GM18520 (cell line): Measurements from ENCODE around the gene NEK10.

ENCODE experiments used
- ATAC-seq: cut with Tn5 transposase; IDR thresholded peaks from one replicate; pipeline ENCODE4 v1.9.1; 2021; ENCODE audit not compliant: unreplicated experiment

Gene NEK10

DNA sequence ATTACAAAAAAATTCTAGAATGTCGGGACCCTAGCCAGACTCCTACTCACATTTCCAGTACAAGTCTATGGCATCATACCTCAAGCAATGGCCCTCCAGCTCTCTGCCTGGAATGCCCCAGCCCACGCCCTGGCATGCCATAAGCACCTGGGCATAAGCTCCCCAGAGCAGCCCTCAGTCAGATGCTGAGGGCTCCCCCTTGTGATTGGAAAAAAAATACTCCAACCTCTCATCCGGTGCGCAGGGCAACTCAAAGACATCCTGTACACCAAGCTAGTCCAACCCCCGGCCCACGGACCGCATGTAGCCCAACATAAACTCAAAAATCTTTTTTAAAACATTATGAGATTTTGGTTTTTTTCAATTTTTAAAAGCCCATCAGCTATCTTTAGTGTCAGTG is 115.4 kb downstream of the NEK10 start:
- ATAC-seq = no peak

DNA sequence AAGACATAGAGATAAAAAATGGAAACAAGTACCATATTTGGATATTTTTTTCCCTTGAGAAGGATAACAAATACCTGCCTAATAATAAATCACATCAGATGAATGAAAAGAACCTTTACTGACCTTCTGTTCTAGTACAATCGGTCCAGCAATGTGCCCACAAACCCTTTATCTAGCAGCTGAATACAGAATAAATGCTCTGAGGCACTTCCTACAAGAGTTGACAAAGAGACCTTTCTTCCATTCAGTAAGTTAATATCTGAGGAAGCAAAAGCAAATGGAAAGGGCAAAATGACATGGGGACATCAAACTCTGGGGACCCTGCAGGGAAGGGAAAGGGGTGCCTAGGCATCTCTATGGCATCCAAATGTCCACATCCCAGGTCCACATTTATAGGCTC is 115.8 kb downstream of the NEK10 start:
- no peak for ATAC-seq

GRCh38 chr3:27252646-27253045 is 116.5 kb downstream of the NEK10 start:
- ATAC-seq = no peak

DNA sequence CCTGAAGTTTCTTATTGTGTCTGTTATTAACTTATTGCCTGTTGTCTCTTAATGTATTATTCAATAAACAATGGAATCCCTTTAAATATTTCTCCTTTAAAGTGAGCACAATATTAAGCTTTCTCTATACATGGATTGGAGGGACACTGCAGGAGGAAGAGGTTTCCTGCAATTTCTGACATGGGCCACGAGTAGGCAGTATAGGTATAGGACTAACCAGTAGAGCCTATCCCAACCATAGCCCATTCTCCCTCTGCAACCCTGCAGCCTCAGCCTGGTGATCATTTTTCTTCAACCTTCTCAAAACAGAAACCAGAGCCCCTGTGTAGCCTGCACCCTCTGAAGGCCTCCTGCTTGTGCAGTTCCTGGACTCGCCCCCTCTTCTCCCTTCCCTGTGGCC is 124.8 kb downstream of the NEK10 start:
- ATAC-seq = no peak

- ATAC-seq = no peak
Observed at GRCh38 chr3:27239951-27240350, 129.2 kb downstream of the NEK10 start.

GRCh38 chr3:27228805-27229204 is 140.4 kb downstream of the NEK10 start:
- no peak for ATAC-seq

DNA sequence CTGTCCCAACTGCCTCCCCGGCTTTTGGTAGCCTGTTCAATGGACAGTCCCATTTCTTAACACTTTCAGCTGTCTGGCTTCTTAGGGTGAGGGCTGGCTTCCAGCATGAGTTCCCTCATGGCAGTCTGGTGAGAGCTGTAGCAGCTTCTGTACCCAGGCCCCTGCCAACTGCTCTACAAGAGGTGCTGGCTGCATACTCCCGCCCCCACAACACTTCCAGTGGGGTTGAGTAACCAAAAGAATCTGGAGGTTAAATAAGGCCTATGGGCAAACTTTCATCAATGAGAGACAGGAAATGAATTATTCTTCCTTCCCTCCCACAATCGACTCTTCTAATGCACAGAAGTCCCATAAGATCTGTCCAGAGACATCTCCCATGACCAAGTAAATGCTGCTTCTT is 145.0 kb downstream of the NEK10 start:
- ATAC-seq = no peak

GRCh38 chr3:27221264-27221932 is 147.8 kb downstream of the NEK10 start:
- no peak for ATAC-seq

DNA sequence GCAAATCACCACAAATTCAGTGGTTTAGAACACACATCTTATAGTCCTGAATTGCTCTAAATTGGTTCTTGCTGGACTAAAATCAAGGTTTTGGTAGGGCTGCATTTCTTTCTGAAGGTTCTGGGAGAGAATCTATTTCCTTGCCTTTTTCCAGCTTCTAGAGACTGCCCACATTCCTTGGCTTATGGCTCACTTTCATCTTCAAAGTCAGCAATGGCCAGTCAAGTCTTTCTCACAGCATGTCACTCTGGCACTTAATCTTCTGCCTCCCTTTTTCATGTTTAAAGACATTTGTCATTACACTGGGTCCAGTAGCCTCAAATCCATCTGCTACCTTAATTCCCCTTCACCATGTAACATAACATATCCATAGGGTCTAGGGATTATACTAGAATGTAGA is 149.0 kb downstream of the NEK10 start:
- ATAC-seq = no peak

DNA sequence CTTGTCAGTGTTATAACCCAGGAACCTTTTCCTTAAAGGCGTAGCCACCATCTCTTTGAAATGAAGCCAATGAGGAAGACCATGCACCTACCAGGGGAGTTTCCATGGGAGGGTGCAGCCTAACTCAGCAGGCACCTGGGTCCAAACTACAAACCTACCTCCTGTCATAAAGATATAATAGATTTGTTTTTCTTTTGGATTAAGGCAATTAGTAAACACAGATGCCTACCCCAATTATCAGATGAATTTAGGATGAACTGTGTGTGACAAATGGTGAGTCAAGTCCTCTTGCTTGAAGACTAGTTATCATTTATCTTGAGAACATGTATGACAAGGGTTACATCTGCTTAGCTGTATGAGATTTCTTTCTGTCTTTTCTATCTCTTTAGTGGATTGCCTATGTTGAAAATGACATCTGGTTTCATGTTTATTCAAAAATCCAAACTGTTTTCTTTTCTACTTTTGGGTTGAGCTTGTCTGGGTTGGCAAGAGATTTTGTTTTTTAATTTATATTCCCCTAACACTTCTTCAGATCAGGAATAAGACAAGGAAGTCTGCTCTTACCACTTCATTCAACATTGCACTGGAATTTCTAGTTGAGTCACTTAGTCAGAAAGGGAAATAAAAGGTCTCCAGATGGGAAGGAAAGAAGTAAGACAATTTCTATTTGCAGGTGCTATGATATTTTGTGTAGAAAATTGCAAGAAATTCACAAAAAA is 149.9 kb downstream of the NEK10 start:
- ATAC-seq = no peak

- ATAC-seq = no peak
Observed at GRCh38 chr3:27216955-27217552, 152.1 kb downstream of the NEK10 start.

DNA sequence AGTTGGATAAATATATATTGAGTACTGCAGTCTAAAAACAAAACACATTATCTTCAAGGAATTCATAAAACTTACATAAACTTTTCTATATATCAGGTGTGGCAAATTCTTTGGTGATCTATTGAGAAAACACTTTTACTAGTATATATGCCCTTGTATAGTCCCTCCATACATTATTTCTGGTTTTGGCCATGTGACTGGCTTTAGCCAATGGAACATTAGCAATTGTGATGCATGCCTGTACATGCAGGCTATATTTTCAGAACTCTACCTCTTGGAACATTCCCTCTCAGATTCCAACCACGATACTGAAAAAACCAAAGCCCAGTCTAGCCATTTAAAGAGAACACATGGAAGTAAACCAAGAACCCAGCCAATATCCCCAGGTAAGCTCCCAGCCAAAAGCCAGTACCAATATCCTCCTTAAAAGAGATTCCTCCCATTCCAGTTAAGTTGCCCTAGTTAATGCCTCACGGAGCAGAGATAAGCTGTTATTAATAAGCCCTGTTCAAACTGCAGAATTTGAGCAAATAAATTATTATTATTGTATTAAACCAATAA is 152.8 kb downstream of the NEK10 start:
- ATAC-seq = no peak

DNA sequence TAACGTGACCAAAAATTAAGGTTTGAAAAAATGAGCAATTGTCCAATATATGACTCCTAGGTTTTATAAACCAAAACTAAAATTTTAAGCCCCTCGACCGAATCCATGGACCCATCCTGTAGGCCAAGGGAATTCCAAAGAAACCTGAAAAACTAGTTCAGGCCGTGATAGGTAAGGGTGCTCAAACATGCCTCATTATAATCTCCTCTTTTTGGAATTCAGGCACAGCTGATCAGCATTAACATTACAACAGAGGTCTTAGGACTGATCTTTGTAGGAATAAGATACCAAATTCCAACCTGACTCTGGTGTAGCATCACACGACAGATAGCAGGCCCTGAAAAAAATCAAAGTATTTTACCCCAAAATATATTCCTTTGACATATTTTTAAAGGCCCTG is 155.7 kb downstream of the NEK10 start:
- ATAC-seq = no peak

DNA sequence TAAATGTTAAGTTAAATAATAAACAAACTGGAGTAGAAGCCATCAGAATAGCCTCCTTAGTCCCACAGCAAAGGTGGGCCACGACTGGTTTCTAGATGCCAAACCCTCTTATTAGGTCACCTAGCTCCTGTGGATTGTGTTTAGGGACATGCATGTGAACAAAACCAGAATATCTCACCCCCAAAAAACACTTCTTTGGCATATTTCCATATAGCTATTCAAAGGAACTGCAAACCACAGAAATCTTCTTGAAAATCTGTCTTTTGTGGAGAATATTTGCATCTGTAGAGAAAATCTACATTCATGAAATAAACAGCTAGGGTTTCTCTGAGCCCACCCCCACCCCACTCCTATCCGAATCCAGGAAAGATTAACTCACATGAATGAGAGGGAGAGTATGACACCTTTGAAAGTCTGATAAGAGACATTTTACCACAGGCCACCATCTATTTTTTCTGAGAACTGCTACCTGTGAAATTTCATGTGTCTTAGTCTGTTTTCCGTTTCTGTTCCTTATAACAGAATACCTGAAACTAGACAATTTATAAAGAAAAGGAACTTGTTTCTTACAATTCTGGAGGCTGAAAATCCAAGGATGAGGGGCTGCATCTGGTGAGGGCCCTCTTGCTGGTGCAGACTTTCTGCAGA is 159.4 kb downstream of the NEK10 start:
- no peak for ATAC-seq

DNA sequence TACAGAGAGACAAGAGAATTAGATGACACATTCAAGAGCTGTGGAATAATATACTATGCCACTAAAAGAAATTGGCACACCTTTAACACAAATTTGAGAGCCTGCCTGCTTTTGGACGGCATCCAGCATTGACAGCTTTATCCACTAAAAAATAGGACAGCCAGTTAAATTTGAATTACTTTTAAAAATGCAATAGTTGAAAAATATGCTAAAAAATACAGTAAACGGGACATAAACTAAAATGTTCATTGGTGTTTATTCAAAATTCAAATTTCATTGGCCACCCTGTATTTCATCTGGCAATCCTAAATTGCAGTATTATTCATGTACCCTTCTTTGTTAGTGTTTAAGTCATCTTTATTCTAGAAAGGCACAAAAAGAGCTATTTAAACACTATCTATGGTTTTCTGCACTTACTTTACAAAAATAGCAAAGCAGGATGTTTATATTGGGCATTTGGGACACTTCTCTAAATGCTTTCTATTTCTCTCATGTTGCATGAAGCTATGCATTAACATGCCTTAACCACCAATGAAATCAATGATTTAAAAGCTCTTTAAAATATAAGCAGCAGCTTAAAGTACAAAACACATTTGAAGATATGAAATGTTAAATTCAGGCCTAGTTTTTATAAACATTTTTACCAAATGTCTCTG is 160.1 kb downstream of the NEK10 start:
- no peak for ATAC-seq

- no peak for ATAC-seq
Observed at GRCh38 chr3:27202959-27203358, 166.2 kb downstream of the NEK10 start.

- ATAC-seq = no peak
Observed at GRCh38 chr3:27201492-27201891, 167.7 kb downstream of the NEK10 start.

GRCh38 chr3:27200721-27201489 is 168.3 kb downstream of the NEK10 start:
- ATAC-seq = no peak

- no peak for ATAC-seq
Observed at GRCh38 chr3:27194861-27195483, 174.2 kb downstream of the NEK10 start.

DNA sequence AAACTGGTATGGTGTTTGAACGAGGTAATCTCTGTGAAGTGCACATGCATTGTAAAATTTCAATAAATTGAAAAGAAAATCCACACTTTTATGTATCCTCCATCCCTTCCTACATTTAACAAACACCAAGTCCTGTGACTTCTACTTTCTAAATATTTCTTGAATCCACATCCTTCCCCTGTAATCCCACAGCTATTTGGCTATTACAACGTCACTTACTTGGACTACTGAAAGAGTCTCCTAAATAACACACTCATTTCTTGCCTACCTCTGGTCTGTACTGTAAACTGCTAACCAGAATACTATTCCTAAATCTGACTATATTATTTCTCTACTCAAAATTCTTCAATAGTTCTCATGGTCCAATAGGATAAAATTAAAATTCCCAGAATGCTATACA is 176.1 kb downstream of the NEK10 start:
- no peak for ATAC-seq
